WTC11 (cell line): ENCODE data around the gene TMCO1. TPM values are rescaled to one million over a fixed set of nuclear protein-coding genes. Genes with fewer than 3 reads are reported as not detected.

Experiments used
- ATAC-seq: fragments of 200-7000 bp; cut with Tn5 transposase; 2 replicates; pipeline ENCODE4 v1.10.0; 2021; ENCODE audit warnings: mild to moderate bottlenecking, moderate library complexity
- CTCF ChIA-PET: fragments of 300-600 bp; sonication (Branson Sonifier 250); formaldehyde crosslinking; loops from one replicate; lab custom pipeline; 2021; ENCODE audit warnings: antibody characterized with exemption; lab: Charles Lee
- POLR2A ChIA-PET: fragments of 350-600 bp; sonication (Branson Sonifier 250); formaldehyde crosslinking; loops from one replicate; lab custom pipeline; 2021; ENCODE audit warnings: antibody characterized with exemption; lab: Charles Lee
- DNase-seq: peaks from one replicate; pipeline ENCODE4 v3.0.0; 2021; ENCODE audit warnings: low spot score
- H3K27ac Mint-ChIP-seq: 2 replicates; pipeline ENCODE4 v1.8.0; 2021; ENCODE audit warnings: mixed read lengths
- H3K27me3 Mint-ChIP-seq: 2 replicates; pipeline ENCODE4 v1.8.0; 2021; ENCODE audit warnings: low read depth, mild to moderate bottlenecking, moderate library complexity, mixed read lengths
- H3K36me3 Mint-ChIP-seq: 2 replicates; pipeline ENCODE4 v1.8.0; 2021; ENCODE audit warnings: mixed read lengths
- H3K4me1 Mint-ChIP-seq: 2 replicates; pipeline ENCODE4 v1.8.0; 2022; ENCODE audit warnings: mixed read lengths
- H3K4me3 Mint-ChIP-seq: 2 replicates; pipeline ENCODE4 v1.8.0; 2021; ENCODE audit warnings: mild to moderate bottlenecking, moderate library complexity, mixed read lengths
- H3K9me3 Mint-ChIP-seq: 2 replicates; pipeline ENCODE4 v1.8.0; 2021; ENCODE audit warnings: mixed read lengths
- ARID4B ChIP-seq: sonication (generic); formaldehyde crosslinking; IDR thresholded peaks from 2 replicates; pipeline ENCODE4 v1.8.0; 2023; ENCODE audit warnings: missing genetic modification reagents, mild to moderate bottlenecking, borderline replicate concordance
- ATF3 ChIP-seq: sonication (generic); formaldehyde crosslinking; conservative IDR thresholded peaks from 2 replicates; pipeline ENCODE4 v1.8.1; 2022; ENCODE audit warnings: mild to moderate bottlenecking, missing genetic modification reagents
- CREM ChIP-seq: sonication (generic); formaldehyde crosslinking; IDR thresholded peaks from 2 replicates; pipeline ENCODE4 v1.8.1; 2022; ENCODE audit warnings: mild to moderate bottlenecking, missing genetic modification reagents, moderate library complexity
- E2F5 ChIP-seq: sonication (generic); formaldehyde crosslinking; IDR thresholded peaks from 2 replicates; pipeline ENCODE4 v1.8.1; 2022; ENCODE audit warnings: mild to moderate bottlenecking, moderate library complexity, missing genetic modification reagents
- ELF4 ChIP-seq: sonication (generic); formaldehyde crosslinking; IDR thresholded peaks from 2 replicates; pipeline ENCODE4 v1.8.1; 2022; ENCODE audit warnings: low read depth, mild to moderate bottlenecking, moderate library complexity, missing genetic modification reagents
- ERG ChIP-seq: fragments of 250-450 bp; sonication (Bioruptor Pico); IDR thresholded peaks from 2 replicates; pipeline ENCODE4 v1.8.0; 2021; ENCODE audit warnings: mild to moderate bottlenecking
- ESRRA ChIP-seq: sonication (generic); formaldehyde crosslinking; IDR thresholded peaks from 2 replicates; pipeline ENCODE4 v1.8.1; 2022; ENCODE audit warnings: mild to moderate bottlenecking, missing genetic modification reagents, borderline replicate concordance
- GTF2I ChIP-seq: fragments of 250-450 bp; sonication (Bioruptor Pico); conservative IDR thresholded peaks from 2 replicates; pipeline ENCODE4 v1.4.0; 2021; ENCODE audit warnings: mild to moderate bottlenecking
- IRF1 ChIP-seq: sonication (generic); formaldehyde crosslinking; IDR thresholded peaks from 2 replicates; pipeline ENCODE4 v1.8.0; 2023; ENCODE audit warnings: missing genetic modification reagents
- JAZF1 ChIP-seq: fragments of 250-450 bp; sonication (Bioruptor Pico); IDR thresholded peaks from 2 replicates; pipeline ENCODE4 v1.9.0; 2021; ENCODE audit warnings: moderate library complexity, mild to moderate bottlenecking, inconsistent platforms
- KAT7 ChIP-seq: sonication (generic); formaldehyde crosslinking; IDR thresholded peaks from 2 replicates; pipeline ENCODE4 v1.8.1; 2023; ENCODE audit warnings: missing genetic modification reagents, mild to moderate bottlenecking, borderline replicate concordance
- MXD4 ChIP-seq: fragments of 250-450 bp; sonication (Bioruptor Pico); IDR thresholded peaks from 2 replicates; pipeline ENCODE4 v1.8.0; 2021; ENCODE audit warnings: mild to moderate bottlenecking, moderate library complexity, borderline replicate concordance
- OVOL2 ChIP-seq: fragments of 250-450 bp; sonication (Bioruptor Pico); IDR thresholded peaks from 2 replicates; pipeline ENCODE4 v1.9.0; 2021; ENCODE audit warnings: mild to moderate bottlenecking, borderline replicate concordance
- RORB ChIP-seq: fragments of 250-450 bp; sonication (Bioruptor Pico); IDR thresholded peaks from 2 replicates; pipeline ENCODE4 v1.9.0; 2021; ENCODE audit warnings: mild to moderate bottlenecking
- SMAD3 ChIP-seq: sonication (generic); formaldehyde crosslinking; IDR thresholded peaks from 2 replicates; pipeline ENCODE4 v1.8.0; 2022; ENCODE audit warnings: missing genetic modification reagents, mild to moderate bottlenecking, borderline replicate concordance
- SP1 ChIP-seq: sonication (generic); formaldehyde crosslinking; conservative IDR thresholded peaks from 2 replicates; pipeline ENCODE4 v1.8.1; 2022; ENCODE audit warnings: missing genetic modification reagents
- TCF7 ChIP-seq: sonication (generic); formaldehyde crosslinking; IDR thresholded peaks from 2 replicates; pipeline ENCODE4 v1.8.0; 2022; ENCODE audit warnings: mild to moderate bottlenecking, low read depth, missing genetic modification reagents, moderate library complexity
- ZMAT4 ChIP-seq: fragments of 250-450 bp; sonication (Bioruptor Pico); IDR thresholded peaks from 2 replicates; pipeline ENCODE4 v1.9.0; 2021; ENCODE audit warnings: mild to moderate bottlenecking
- ZNF219 ChIP-seq: sonication (generic); formaldehyde crosslinking; IDR thresholded peaks from 2 replicates; pipeline ENCODE4 v1.8.0; 2023; ENCODE audit warnings: missing genetic modification reagents, mild to moderate bottlenecking, borderline replicate concordance
- ZNF263 ChIP-seq: sonication (generic); formaldehyde crosslinking; IDR thresholded peaks from 2 replicates; pipeline ENCODE4 v1.8.1; 2022; ENCODE audit warnings: low read depth, mild to moderate bottlenecking, moderate library complexity, missing genetic modification reagents
- ZNF317 ChIP-seq: sonication (generic); formaldehyde crosslinking; IDR thresholded peaks from 2 replicates; pipeline ENCODE4 v1.8.1; 2023; ENCODE audit warnings: low read depth, mild to moderate bottlenecking, moderate library complexity, missing genetic modification reagents, borderline replicate concordance
- ZNF396 ChIP-seq: fragments of 250-450 bp; sonication (Bioruptor Pico); IDR thresholded peaks from 2 replicates; pipeline ENCODE4 v1.8.0; 2021; ENCODE audit warnings: mild to moderate bottlenecking, moderate library complexity, borderline replicate concordance
- ZNF671 ChIP-seq: fragments of 250-450 bp; sonication (Bioruptor Pico); IDR thresholded peaks from 2 replicates; pipeline ENCODE4 v1.8.0; 2021; ENCODE audit warnings: mild to moderate bottlenecking
- total RNA-seq: library from RNA; stranded (reverse); gene quantifications from 3 replicates; pipeline ENCODE4 v1.2.3, GENCODE V29; 2021

Gene TMCO1
- total RNA-seq, 1 experiment from 2014 or later = 52.8 TPM

- TF ChIP-seq ERG (CRISPR knock-in tag) = no peak
- TF ChIP-seq OVOL2 = no peak
- no peak for TF ChIP-seq MXD4 (CRISPR knock-in tag)
- no peak for TF ChIP-seq ELF4
- no peak for TF ChIP-seq ZMAT4 (CRISPR knock-in tag)
- no peak for TF ChIP-seq ZNF263 (CRISPR knock-in tag)
- no peak for TF ChIP-seq SP1
- no peak for TF ChIP-seq ZNF317 (CRISPR knock-in tag)
- TF ChIP-seq E2F5 (CRISPR knock-in tag) = no peak
- no peak for TF ChIP-seq CREM
- TF ChIP-seq ARID4B (CRISPR knock-in tag) = no peak
Measured at GRCh38 chr1:165738794-165739193, 29.9 kb downstream of the TMCO1 start (continued).

GRCh38 chr1:165737196-165737595 is 31.5 kb downstream of the TMCO1 start:
- no peak overlapping the region for H3K27ac Mint-ChIP-seq
- peaks cover 6% of the 10 kb centered on the region; the same call in 1 of the 2 replicates for H3K4me1 Mint-ChIP-seq
- ChIA-PET POLR2A (interaction anchor here (1.2 kb wide), 1 partner anchor 13 kb away, joined by 3 read pairs; no protein-coding TSS in a partner anchor), CTCF (no interaction called here)
- no peaks in the 10 kb centered on the region for H3K9me3 Mint-ChIP-seq
- TF ChIP-seq ZNF396 (CRISPR knock-in tag) (no peak), GTF2I (no peak), RORB (CRISPR knock-in tag) (no peak), ZNF671 (CRISPR knock-in tag) (no peak), TCF7 (CRISPR knock-in tag) (no peak), ELF4 (no peak), SMAD3 (no peak)
- no peak overlapping the region for H3K4me3 Mint-ChIP-seq
- H3K36me3 Mint-ChIP-seq = peaks cover 20% of the 10 kb centered on the region
- ATAC-seq (no peak), DNase-seq (no peak)
- H3K27me3 Mint-ChIP-seq = no peaks in the 10 kb centered on the region

GRCh38 chr1:165734906-165735305 is 33.8 kb downstream of the TMCO1 start:
- H3K4me1 Mint-ChIP-seq = peaks cover 6% of the 10 kb centered on the region; the same call in 1 of the 2 replicates
- ChIA-PET POLR2A (interaction anchor here (0.6 kb wide), 1 partner anchor 331 kb away, joined by 4 read pairs; no protein-coding TSS in a partner anchor), CTCF (no interaction called here)
- ATAC-seq (no peak), DNase-seq (no peak)
- H3K27me3 Mint-ChIP-seq = no peaks in the 10 kb centered on the region
- no peak overlapping the region for H3K27ac Mint-ChIP-seq
- H3K4me3 Mint-ChIP-seq = no peak overlapping the region
- no peaks in the 10 kb centered on the region for H3K9me3 Mint-ChIP-seq
- H3K36me3 Mint-ChIP-seq = peaks cover 3% of the 10 kb centered on the region; the same call in 1 of the 2 replicates
- TF ChIP-seq KAT7 (CRISPR knock-in tag) (no peak), SP1 (no peak), JAZF1 (CRISPR knock-in tag) (no peak), IRF1 (CRISPR knock-in tag) (no peak), ZNF219 (CRISPR knock-in tag) (no peak), ARID4B (CRISPR knock-in tag) (no peak), ESRRA (CRISPR knock-in tag) (no peak), ATF3 (CRISPR knock-in tag) (no peak)
